ENCODE data around the gene PPP4C. TPM values are rescaled to one million over a fixed set of nuclear protein-coding genes. Genes with fewer than 3 reads are reported as not detected.

The PPP4C gene
- total and polyA plus RNA-seq, 12 donors = 39.2 to 136 (median 80.8) TPM

DNA sequence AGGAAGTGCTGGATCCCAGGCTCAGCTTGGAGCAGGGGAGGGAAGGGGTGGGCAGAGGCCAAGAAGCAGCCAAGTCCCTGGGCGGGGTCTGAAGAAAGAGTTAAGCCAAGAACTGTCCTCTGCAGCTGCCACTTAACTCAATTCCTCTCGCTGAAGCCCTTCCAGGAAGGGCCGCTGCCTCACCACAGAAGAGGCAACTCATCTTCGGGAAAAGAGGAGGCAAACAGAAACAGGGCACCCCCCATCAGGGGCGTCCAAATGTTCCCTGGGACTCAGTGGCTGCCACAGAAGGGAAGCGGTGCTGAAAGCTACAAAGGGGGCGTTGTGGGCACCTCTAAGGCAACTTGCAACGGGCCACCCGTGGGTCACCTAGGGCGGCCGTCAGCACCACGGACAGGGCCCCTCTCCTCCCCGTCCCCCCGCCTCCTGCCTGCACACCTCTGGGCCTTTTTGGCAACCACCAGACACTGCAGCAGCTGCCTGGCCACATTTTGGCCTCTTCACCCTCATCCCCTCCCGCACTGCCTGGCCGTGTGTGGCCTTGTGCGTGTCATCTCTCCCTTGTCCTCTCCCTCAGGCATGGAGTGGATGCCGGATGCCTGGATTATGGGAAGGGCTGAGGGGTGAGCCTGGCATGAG lies 47.2 kb upstream of the PPP4C start:
- TF ChIP-seq, protein P1, sequence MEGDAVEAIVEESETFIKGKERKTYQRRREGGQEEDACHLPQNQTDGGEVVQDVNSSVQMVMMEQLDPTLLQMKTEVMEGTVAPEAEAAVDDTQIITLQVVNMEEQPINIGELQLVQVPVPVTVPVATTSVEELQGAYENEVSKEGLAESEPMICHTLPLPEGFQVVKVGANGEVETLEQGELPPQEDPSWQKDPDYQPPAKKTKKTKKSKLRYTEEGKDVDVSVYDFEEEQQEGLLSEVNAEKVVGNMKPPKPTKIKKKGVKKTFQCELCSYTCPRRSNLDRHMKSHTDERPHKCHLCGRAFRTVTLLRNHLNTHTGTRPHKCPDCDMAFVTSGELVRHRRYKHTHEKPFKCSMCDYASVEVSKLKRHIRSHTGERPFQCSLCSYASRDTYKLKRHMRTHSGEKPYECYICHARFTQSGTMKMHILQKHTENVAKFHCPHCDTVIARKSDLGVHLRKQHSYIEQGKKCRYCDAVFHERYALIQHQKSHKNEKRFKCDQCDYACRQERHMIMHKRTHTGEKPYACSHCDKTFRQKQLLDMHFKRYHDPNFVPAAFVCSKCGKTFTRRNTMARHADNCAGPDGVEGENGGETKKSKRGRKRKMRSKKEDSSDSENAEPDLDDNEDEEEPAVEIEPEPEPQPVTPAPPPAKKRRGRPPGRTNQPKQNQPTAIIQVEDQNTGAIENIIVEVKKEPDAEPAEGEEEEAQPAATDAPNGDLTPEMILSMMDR (IDR thresholded peaks at IDR 0.05) = no peak
- TF ChIP-seq POLR2A (IDR thresholded peaks at IDR 0.05) = no peak
- intact Hi-C loops (cut with DNase I) = loop anchor here in 1 of 2 donors (10.0 kb wide), 1 partner anchor 324 kb away; no protein-coding TSS in a partner anchor
- Histone ChIP-seq H3K4me1 (replicated peaks in 1 of 2) (peaks cover 0 to 6% of the 10 kb centered on the region in 2 donors), H3K27ac (no peak overlapping the region), H3K27me3 (peaks cover 17% of the 10 kb centered on the region), H3K36me3 (replicated peaks in 1 of 2) (no peaks in the 10 kb centered on the region), H3K4me3 (no peak overlapping the region), H3K9me3 (replicated peaks in 1 of 3) (no peaks in the 10 kb centered on the region)
- DNase-seq = peak in 1 of 7 donors; percentile 34
- 29 to 37% (median 34%) methylated on average over 9 to 18 of the region's 18 CpGs for whole genome bisulfite sequencing, 4 donors

DNA sequence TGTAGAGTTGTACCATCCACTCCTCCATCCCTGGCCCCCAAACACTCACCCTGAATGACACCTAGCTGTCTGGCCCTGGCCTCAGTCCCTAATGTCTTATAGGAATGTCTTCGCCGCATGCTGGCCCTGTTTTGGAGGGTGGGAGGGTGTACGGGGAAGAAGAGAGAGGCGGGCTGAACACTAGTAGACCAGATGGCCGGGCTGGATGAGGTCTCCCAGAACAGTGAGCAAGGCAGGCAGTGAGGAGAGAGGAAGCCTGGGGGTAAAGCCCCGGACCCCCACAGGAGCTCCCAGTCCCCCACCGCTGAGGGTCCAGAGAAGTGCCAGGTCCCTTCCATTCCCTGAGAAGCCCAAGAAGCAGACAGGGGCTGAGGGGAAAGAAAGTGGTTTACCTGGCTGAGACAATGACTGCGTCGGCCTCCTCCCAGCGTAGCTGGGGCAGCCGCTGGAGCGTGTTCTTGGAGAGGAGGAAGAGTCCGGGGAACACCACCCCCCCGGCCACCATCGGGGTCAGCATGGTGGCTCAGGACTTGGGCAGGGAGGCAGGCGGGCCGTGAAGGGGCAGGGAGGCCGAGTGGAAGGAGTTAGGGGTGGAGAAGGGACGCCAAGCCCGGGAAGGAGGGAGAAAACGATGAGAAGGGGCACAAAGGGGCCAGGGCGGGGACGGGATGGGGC lies 45.6 kb upstream of the PPP4C start:
- H3K27me3 ChIP-seq = peaks cover 19% of the 10 kb centered on the region
- no peaks in the 10 kb centered on the region for H3K9me3 ChIP-seq (replicated peaks in 1 of 3)
- peaks cover 0 to 6% of the 10 kb centered on the region in 2 donors for H3K4me1 ChIP-seq (replicated peaks in 1 of 2)
- H3K4me3 ChIP-seq = no peak overlapping the region
- intact Hi-C loops (cut with DNase I) = no loop called here
- H3K36me3 ChIP-seq (replicated peaks in 1 of 2) = no peaks in the 10 kb centered on the region
- whole genome bisulfite sequencing, 4 donors = 38 to 56% (median 41%) methylated on average over 20 to 23 of the region's 23 CpGs
- TF ChIP-seq, protein P1 (IDR thresholded peaks at IDR 0.05) = no peak
- H3K27ac ChIP-seq = peak overlapping the region in 1 of 5 donors; percentile 30
- no peak for DNase-seq

DNA sequence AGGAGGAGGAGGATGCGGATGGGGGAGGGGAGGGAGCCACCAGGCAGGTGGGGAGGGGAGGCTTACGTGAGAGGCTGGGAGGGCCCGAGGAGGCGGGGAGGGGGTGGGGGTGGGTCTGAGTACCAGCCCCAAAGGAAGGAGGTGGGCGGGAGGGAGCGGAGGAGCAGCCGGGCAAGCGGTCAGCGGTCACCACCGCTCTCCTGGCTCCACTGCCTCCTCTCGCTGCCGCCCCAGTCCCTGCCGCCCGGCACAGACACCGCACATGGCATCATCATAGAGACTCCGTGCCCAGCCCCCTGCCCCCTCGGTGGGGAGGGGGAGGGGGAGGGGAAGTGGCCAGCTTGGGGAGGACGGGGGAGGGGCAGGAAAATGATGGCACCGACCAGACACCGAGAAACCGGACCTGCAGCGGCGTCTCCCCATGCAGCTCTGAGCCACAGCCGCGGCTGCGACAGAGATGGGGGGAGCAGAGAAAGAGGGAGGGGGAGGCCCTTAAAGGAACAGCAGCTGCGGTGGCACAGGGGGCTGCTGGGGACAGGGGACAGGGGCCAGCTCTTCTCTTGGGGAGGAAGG lies 44.9 kb upstream of the PPP4C start, which contains the start of gene TLCD3B:
Gene TLCD3B, minus strand, starts transcription at position 431 of the 573 bp plus-strand sequence. CDS start 744 bp downstream, outside the sequence.
- 1 to 2% (median 1%) methylated on average over 9 to 27 of the region's 27 CpGs for WGBS, 4 donors
- intact Hi-C loops (cut with DNase I) = no loop called here
- no peaks in the 10 kb centered on the region for H3K9me3 ChIP-seq (replicated peaks in 1 of 3)
- TF ChIP-seq POLR2A (IDR thresholded peaks at IDR 0.05) = no peak
- TF ChIP-seq, protein P1 (IDR thresholded peaks at IDR 0.05) = no peak
- H3K4me1 ChIP-seq (replicated peaks in 1 of 2) = peaks cover 0 to 6% of the 10 kb centered on the region in 2 donors
- no peak for DNase-seq
- H3K36me3 ChIP-seq (replicated peaks in 1 of 2) = no peaks in the 10 kb centered on the region
- peaks cover 19% of the 10 kb centered on the region for H3K27me3 ChIP-seq
- peak within 1 kb of the TSS in 1 of 5 donors; percentile 30 for H3K27ac ChIP-seq
- no peak within 1 kb of the TSS for H3K4me3 ChIP-seq

DNA sequence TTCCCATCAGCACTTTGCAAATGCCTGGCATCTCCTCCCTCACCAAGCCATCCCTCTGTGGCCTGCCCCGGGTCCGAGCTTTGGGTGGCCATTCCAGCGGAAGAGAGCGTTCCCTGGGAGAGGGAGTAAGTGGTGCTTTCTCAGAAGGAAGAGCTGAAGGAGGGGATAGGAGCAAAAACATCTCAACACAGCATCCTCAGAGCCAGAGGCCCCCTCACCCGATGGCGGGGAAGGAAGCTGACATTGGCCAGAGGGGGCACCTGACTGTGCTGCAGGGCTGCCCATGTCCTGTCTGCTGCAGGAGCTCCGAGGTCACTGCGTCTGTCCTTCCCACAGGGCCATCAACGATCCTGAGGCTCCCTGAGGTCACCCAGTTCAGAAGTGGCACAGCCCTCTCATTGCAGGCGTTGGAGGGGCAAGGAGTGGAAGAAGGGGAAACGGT lies 44.3 kb upstream of the PPP4C start:
- Histone ChIP-seq H3K27ac (no peak overlapping the region), H3K36me3 (replicated peaks in 1 of 2) (no peaks in the 10 kb centered on the region), H3K4me3 (no peak overlapping the region), H3K27me3 (peaks cover 19% of the 10 kb centered on the region), H3K4me1 (replicated peaks in 1 of 2) (peaks cover 0 to 6% of the 10 kb centered on the region in 2 donors), H3K9me3 (replicated peaks in 1 of 3) (no peaks in the 10 kb centered on the region)
- no peak for DNase-seq
- WGBS, 4 donors = 18 to 28% (median 23%) methylated on average over 5 to 11 of the region's 11 CpGs
- TF ChIP-seq, protein P1 (IDR thresholded peaks at IDR 0.05) = no peak
- intact Hi-C loops (cut with DNase I) = no loop called here

All from adrenal gland (tissue), 12 donors.